Mucosa of gallbladder (tissue), 1 donor: ENCODE data around the gene NHLRC2. TPM values are rescaled to one million over a fixed set of nuclear protein-coding genes. Genes with fewer than 3 reads are reported as not detected.

ENCODE experiments used
- DNase-seq: peaks from one replicate; pipeline ENCODE4 v3.0.0-alpha.2; 2020; ENCODE audit warnings: low spot score
- total RNA-seq: library from RNA; stranded (reverse); gene quantifications from one replicate; pipeline ENCODE4 v1.2.1, GENCODE V29; 2021
- donor health status: DM: no; HTN: no; CAD: no.

The NHLRC2 gene
- total RNA-seq, 1 donor from 2014 or later: 39.7 TPM

DNA sequence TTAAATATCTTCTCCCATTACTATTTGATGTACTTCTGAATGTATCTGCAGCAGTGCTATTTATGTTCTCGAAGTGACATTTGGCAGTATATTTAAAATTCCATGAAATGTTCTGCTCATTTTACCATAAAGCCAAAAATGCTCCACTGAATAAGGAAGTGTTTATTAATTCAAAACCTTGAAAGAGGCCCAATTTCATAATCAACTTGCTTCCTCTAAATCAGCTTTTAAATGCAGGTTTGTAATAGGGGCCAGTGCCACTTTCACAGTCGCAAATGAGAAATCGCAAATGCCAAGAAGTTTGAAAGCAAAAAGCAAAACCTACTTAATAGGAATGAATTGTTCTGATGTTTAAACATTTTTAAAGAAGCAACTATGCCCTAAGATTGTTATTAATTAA is 11.4 kb downstream of the NHLRC2 start:
- no peak for DNase-seq

DNA sequence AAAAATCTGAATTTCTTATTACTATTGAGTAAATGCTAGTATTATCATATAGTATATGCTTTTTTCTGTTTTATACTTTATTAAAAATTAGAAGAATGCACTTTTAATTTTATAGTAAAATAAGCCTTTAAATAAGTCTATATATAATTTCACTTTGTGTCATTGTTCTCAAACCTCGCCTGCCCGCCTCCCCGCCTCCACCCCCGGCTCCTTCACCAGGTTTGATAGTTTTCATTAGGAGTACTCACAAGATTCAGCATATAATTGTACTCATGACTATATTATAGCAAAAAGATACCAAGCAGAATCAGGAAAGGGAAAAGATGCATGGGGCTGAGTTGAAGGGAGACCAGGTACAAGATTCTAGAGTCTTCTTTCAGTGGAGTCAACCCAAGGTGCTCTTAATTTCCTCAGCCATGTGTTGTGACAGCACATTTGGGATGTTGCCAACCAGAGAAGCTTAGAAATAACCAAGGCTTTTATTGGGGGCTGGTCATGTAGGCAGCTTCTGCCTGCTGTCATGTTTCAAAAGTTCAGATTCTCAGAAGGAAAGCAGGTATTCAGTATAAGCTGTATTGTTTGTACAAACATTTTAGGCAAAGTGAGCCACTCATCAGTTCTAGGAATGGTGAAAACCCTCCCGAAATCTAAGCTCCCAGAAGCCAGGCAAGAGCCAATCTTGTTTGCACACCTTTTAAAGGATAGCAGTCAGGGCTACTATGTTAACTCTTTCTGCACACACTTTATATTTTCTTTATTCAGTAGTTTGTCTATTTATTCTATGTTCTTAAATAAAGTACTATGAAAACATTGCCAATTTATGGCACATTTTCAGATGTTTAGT is 12.3 kb downstream of the NHLRC2 start:
- DNase-seq: no peak

DNA sequence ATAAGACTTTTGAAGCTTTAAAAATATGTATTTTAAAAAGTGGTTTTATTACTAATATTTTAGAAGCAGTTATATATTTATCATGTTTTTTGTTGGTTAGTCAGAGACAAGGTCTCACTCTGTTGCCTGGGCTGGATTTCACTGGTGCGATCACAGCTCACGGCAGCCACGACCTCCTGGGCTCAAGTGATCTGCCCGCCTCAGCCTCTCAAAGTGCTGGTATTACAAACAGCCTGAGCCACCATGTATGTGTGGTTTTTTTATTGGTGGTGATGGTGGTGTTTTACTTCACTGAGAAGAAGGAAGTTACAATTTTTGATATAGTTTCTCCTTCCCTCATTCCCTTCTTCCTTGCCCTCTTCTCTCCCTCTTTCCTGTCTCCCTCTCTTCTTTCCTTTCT is 13.4 kb downstream of the NHLRC2 start:
- DNase-seq: no peak

DNA sequence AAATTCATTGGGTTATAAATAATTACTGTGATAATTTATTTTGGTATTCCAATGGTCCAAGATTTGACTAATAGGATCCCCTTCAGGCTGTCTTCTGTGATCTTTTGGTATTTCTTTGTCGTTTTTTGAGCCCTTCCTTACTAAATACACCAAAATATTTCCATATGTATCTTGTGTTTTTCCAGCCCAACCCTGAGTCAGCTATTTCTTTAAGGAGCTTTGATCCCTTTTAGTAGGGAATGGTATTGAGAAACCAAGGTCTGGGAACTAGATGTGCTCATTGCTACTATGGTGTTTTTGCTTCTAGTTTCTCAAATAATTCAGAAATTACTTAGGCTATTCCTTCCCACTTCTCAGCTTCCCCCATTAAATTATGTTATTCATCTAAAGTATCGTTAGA is 15.3 kb downstream of the NHLRC2 start:
- DNase-seq: no peak

DNA sequence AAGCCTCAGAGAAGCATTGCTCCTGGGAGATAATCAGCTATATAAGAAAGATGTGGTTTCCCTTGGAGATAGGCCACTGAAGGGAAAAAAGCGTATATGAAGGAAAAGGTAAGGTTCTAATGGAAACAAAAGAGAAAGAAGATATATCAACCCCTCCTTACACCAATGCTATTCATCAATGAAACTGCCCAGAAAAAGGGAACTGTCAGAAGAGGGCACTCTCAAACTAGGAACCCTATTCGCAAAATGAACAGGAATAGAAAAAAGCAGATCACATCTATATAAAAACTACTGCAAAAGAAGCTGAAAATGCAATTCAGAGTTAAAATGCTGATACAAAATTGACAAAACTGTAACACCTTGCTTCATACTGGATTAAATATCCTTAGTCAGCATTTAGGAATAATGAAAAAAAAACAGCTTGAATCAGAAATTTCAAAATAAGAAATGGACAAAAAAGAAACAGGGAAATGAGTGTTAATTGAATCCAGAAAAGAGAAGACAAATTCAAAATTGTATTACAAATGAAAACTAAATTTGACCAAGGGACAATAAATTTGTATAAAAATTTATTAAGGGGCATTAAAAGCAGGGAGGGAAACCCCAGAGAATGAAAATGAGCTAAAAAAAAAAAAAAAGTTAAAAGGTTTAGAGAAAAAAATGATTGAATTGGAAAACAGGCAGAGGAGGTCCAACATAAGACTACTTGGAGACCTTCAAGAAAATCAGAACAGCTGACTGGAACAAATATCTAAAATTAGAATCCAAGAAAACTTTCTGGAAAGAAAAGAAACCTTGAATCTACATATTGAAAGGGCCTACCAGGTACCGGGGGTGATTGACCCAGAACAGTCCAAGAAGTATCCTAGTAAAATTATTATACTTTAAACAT is 17.9 kb downstream of the NHLRC2 start:
- DNase-seq: no peak

DNA sequence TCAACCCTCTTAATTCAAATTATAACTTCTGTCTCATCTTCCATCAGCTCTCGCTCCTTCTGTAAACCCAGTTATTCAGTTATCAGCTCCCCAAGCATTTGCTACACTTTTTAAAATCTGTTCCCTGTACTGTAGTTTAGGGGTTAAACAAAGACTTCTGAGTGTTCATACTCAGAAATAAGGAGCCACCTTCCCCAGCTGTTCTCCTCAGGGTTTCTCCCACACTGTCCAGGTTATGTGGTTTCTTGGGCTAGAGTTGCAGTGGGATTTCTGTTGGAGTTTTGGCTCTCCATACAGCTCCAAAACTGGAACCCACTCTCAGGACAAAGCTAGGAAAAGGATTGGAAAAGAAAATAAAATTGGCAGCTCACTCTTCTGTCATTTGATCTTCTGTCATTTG is 20.8 kb downstream of the NHLRC2 start:
- no peak for DNase-seq

DNA sequence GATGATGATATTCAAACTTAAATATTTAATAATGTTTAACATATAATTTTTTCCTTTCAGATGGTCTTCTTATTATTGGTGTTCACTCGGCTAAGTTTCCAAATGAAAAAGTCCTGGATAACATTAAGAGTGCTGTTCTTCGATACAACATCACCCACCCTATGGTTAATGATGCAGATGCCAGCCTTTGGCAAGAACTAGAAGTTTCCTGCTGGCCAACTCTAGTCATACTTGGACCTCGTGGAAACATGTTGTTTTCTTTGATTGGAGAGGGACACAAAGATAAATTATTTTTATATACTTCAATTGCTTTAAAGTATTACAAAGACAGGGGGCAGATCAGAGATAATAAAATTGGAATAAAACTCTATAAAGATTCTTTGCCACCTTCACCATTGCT is 22.0 kb downstream of the NHLRC2 start:
- no peak for DNase-seq

DNA sequence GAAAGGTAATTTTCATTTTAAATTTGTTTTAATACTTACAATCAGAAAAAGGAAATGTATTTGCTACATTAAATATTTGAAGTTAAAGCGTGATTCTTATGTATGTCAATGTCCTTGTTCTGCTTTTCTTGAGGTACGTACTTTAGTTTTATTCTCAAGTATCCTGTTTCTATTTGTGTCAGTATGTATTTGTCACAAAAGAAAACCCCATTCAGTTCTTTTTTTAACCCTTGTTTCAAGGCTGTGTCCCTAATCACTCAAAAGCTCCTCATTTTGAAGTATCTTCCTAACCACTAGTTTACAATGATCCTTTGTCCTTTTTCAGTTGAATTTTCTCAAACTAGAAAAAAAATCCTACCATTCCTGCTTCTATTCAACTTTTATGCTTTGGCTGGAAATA is 25.2 kb downstream of the NHLRC2 start:
- DNase-seq: no peak

DNA sequence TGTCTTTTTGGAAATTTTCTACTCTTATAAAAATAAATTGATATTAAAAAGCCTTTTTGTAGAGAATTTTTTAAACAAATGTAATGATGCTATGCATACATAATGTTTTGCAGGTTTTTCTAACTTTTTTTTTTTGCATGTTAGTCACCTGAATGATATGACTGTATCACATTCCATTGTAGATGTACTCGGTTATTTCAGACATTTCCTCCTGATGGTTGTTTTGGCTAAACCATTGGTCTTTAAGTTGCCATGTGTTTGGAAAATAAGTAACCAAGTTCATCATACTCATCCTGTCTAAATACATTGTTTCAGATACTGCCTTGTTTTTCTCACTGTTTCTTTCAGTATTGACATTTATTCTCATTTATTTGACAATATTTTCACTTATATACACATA is 25.8 kb downstream of the NHLRC2 start:
- no peak for DNase-seq

DNA sequence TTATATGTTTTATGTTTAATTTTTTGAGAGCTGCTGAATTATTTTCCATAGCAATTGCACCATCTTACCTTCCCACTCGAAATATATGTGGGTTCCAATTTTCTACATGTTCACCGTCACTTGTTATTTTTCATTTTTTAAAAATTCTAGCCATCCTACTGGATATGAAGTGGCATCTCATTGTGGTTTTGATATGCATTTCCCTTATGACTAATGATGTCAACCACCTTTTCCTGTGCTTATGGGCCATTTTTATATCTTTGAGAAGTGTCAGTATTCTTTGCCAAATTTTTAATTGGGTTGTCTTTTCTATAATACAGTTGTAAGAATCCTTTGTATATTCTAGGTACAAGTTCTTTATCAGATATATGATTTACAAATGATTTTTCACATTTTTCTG is 27.8 kb downstream of the NHLRC2 start:
- DNase-seq: no peak

DNA sequence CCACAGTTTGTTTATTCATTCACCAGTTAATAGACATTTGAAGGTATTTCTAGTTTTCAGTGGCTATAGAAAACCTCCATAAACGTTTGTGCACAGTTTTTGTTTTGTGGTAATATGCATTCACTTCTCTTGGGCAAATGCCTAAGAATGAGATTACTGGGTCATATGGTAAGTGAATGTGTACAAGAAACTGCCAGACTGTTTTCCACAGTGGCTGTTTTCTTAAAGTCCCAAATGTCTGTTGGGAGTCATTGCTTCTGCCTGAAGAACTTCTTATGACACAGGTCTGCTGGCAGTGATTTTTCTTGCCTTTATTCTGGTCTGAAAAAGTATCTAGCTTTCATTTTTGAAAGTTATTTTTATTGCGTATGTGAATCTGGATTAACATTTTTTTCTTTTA is 35.5 kb downstream of the NHLRC2 start:
- no peak for DNase-seq

DNA sequence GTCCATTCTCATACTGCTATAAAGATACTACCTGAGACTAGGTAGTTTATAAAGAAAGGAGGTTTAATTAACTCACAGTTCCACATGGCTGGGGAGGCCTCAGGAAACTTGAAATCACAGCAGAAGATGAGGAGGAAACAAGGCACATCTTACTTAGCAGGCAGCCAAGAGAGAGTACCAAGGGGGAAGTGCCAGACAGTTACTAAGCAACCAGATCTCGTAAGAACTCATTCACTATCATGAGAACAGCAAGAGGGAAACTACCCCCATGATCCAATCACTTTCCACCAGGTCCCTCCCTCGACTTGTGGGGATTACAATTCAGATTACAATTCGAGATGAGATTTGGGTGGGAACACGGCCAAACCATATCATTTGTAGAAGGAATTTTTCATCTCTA is 36.3 kb downstream of the NHLRC2 start:
- no peak for DNase-seq

DNA sequence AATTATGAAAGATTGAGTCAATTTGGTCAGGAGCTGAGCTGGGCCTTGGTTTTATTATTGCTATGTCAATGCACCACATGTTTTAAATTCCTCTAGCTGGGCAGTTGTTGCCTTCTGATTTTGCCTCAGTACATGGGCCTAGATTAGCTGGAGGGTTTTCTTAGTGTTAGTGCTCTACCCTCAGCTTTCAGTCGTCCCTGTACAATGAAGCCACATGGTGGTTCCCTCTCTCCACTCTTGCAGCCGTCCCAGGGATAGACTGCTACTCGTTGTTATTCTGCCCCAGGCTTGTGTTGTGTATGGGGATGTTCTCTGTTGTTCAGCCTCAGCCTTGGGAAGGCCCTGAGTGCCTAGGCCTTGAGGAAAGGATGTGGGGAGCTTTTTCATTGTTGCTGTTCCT is 37.0 kb downstream of the NHLRC2 start:
- DNase-seq: no peak

DNA sequence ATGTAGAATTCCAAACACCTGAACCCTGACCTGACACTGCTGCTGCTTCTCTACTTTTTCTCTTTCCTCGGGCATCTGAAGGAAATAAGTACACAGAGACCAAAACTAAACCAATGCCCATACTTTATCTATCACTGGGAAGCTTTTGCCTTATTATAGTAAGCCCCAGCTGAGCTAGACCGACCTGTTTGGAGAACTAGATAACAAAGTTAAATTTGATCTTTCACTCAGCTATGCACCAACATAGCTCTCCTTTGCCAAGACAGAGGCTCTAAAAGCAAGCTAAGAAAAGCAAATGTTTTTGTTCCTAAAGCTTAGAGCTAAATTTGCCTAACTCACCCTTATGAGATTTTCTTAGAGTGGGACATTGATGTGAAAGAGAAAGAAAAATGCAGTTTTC is 39.1 kb downstream of the NHLRC2 start:
- no peak for DNase-seq

DNA sequence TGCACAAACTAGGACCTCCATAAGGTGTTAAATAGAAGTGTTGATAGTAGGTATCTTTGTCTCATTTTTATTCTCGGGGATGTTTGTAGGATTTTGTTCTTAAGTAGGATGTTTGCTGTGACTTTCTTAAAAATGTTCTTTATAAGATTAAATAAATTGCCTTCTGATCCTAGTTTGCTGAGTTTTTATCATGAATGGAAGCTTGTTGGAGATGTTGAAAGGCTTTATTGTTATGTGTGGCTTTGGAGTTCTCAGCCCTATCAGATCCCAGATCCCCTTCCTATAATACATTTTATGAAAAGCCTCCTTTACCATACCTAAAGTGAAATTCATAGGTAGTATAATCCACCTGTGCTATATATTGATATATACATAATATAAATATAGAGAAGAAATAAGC is 40.1 kb downstream of the NHLRC2 start:
- no peak for DNase-seq

DNA sequence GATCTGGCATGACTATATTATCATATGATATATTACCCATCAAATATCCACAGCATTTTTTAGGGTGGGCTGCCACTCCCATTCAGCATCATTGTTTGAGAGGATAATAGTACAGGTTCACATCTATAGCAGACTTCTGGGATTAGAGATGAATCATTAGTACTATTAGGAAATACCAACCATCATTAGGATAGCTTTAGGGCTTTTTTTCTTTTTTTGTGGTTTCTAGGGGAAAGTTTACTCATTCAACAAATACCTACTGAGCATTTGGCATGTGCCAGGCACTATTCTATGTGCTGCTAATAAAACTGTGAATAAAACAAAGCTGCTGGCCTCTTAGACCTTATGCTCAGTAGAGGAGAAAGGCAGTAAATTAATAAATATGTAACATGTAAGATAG is 40.6 kb downstream of the NHLRC2 start:
- DNase-seq: no peak

DNA sequence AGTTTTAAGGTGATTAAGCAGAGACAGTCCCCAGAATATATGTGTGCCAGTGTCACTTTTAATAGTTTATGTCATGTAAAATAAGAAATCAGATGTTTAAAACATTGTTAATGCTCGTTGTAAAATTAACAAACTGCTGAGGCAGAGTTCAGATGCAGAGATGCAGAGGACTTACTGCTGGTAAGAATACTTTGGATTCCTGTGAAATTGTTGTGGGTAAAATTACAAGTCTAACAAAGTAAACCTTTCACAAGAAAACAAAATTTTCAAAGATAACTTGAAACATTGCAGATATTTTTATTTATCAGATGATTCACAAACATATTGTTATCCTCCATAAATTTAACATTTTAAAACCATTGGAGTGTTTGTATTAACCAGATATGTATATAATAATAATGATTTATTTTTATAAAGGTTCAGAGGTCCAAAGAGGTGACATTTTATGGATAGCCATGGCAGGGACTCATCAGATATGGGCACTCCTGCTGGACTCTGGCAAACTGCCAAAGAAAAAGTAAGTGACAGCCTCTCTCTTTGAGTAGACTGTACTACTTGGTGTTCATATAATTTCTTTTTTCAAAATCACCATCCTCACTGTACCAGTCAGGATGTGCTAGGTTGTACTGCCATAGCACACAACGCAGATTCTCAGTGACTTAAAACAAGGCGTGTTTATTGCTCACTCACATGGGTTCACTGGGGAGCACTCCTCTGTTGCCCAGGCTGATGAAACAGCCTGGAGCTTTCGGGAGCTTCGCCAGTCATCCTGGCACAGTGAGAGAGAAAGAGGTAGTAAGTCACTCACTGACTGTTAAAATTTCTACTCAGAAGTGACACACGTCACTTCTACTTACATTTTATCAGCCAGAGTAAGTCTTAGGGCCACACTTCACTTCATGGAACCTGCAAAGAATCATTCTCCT is 43.5 kb downstream of the NHLRC2 start:
- no peak for DNase-seq

DNA sequence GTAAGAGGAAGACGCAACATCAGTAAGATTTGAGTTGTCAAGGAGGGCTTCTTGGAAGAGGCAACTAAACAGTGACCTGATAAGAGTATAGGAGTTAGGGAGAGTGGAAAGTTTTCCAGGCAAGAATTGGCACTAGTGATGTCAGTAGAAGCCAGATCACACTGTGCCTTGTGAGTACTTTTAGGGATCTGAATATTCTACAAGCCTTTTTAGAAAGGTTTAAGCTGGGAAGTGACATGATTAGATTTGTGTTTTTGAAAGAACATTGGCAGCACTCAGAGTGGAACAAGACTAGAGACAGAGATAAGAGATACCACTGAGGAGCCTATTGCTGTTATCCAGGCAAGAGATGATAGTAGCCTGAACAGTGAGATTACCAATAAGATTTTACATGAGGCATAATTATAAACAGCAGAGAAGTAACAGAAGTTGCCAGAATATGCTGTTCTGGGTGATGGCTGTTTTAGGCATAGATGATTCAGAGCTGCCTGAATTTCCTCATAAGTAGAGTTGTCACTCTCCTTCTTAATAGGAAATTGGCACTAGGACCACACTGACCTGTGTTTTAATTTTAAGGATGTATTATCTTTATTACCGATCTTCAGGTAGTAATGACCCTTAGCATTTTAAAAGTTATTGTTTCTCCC is 45.6 kb downstream of the NHLRC2 start:
- DNase-seq: no peak

DNA sequence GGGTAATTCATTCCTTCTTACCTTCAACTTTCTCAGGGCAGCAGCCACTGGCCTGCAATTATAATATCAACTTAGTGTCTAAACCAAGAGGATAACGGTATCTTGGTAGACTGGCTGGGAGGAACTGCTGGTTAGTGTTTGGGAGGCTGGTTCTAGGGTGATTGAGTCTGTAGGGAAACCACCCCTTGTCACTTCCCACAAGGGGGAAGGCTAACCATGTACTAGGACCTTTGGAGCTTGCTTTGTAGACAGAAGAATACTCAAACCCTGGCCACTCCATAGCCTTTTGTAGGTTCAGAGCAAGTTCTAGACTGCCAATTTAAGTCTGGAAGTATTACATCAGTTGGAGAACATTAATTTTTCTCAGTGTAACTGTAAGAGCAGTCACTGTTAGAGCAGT is 51.3 kb downstream of the NHLRC2 start:
- no peak for DNase-seq

DNA sequence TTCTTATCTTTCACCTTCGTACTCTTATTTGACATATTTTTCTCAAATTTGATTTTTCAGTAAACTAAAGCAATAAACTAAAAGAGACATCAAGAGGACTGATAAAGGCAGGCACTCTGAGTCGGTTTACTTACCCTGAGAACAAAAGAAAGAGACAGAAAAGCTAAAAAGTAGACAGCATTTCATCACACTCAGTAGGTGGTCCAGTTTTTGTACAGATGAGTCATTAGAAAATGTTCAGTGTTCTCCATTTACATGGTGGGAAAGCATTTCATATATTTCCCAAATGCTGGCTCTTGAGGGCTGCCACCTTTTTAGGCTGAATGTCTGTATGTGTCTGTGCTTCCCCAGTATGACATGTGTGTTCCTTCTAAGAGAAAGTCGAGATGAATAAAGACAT is 52.7 kb downstream of the NHLRC2 start:
- no peak for DNase-seq

DNA sequence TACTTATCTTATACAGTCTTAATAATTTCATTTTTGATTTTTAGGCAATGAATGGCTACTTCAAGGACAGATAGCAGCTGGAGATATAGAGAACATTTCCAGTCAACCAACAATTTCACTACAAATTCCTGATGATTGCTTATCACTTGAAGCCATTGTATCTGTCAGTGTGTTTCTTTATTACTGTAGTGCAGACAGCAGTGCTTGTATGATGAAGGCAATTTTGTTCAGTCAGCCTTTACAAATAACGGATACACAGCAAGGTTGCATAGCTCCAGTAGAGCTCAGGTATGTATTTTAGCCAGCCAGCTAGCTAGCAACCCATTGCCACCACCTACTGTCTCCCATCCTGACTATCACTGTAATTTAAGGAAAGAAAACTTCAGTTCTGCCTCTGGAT is 53.8 kb downstream of the NHLRC2 start:
- no peak for DNase-seq

DNA sequence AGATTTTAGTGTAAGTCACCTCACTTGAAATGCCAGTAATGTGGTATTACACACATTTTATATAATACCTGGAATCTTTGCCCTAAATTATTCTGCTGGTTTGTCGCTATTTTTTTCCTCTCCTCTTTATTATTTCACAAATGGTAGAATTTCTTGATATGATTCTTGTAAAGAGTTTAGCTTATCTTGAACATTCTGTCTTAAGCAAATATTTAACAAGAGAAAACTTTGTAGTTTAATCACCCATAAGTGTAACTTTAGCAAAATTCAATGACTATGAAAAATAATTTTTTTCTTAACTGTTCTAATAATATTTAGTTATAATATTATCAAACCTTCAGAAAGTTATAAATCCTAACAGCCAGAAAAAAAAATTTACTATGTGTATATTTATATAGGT is 56.7 kb downstream of the NHLRC2 start:
- DNase-seq: no peak
